ENCODE data around the gene BCAS3. TPM values are rescaled to one million over a fixed set of nuclear protein-coding genes. Genes with fewer than 3 reads are reported as not detected.

BCAS3 gene
- total RNA-seq, 2 experiments from 2014 or later, result 13.7 to 25.8 TPM

DNA sequence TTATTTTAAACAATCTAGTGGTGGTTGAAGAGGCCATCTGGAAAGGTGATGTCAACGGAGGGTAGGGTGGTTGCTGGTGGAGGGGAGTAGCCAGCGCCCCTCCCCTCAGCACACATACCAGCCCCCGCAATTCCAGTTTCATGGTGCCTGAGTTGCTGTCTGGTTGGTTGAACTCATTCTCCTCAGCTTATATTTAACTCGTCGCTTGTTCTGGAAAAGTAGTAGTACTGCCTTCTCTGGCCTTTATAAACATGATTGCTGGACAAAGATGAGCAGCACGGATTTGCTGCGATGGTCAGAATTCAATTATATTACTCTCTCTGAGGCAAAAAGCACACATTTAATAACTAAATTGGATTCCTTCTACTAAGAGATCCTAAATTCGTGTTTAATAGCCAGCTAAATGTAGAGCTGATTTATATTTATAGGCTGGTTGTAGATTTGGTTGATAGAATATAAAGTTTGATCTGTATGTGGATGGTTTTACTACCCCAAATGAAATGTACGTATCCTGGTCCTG lies 484.0 kb downstream of the BCAS3 start:
- H3K9me3 Mint-ChIP-seq (ENCODE audit: low read depth), result peaks cover 4% of the 10 kb centered on the region
- no peak overlapping the region for H3K4me3 Mint-ChIP-seq
- ATAC-seq, result no peak
- H3K27ac Mint-ChIP-seq, result no peak overlapping the region
- H3K4me1 Mint-ChIP-seq, result peaks cover 22% of the 10 kb centered on the region
- H3K36me3 Mint-ChIP-seq, result peaks cover 6% of the 10 kb centered on the region
- DNase-seq, result no peak
- CTCF ChIA-PET, result no interaction called here
- no peaks in the 10 kb centered on the region for H3K27me3 Mint-ChIP-seq

DNA sequence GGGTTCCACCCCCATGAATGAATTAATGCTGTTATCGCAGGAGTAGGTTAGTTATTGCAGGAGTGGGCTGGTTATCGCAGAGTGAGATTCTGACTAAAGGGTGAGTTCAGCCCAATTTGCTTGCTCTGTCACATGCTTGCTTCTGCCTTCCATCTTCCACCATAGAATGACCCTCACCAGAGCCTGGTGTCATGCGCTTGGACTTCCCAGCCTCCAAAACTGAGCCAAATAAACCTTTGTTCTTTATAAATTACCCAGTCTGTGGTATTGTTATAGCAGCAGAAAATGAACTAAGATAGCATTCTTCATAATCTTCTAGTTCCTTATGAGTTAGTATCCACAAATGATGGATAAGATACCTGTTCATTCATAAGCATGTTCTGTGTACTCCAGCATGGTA lies 486.9 kb downstream of the BCAS3 start:
- no peak for ATAC-seq
- Mint-ChIP-seq H3K9me3 (ENCODE audit: low read depth) (peaks cover 4% of the 10 kb centered on the region), H3K4me1 (peaks cover 18% of the 10 kb centered on the region), H3K36me3 (peaks cover 6% of the 10 kb centered on the region), H3K27me3 (no peaks in the 10 kb centered on the region), H3K27ac (no peak overlapping the region), H3K4me3 (no peak overlapping the region)
- DNase-seq, result no peak
- CTCF ChIA-PET, result no interaction called here

DNA sequence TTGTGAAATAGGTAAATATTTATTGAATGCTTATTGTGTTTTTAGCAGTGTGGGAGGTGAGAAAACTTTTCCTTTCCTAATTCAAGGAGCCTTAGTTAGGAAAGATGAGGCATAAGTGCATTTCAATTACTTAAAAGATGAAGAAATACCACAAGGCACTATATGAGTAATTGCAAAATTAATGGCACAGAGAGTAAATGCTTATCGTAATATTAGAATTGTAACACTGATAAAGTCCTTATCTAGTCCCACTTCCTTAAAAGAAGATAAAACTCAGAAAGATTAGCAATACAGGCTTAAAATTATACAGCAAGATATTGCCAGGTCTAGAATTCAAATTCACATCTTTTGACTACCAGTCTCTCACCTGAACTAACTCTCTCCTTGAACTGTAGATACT lies 489.4 kb downstream of the BCAS3 start:
- H3K27ac Mint-ChIP-seq, result no peak overlapping the region
- ATAC-seq, result no peak
- H3K36me3 Mint-ChIP-seq, result peaks cover 15% of the 10 kb centered on the region
- H3K4me3 Mint-ChIP-seq, result no peak overlapping the region
- H3K27me3 Mint-ChIP-seq, result no peaks in the 10 kb centered on the region
- peaks cover 4% of the 10 kb centered on the region for H3K4me1 Mint-ChIP-seq
- DNase-seq, result no peak
- peaks cover 4% of the 10 kb centered on the region for H3K9me3 Mint-ChIP-seq (ENCODE audit: low read depth)
- CTCF ChIA-PET, result no interaction called here

DNA sequence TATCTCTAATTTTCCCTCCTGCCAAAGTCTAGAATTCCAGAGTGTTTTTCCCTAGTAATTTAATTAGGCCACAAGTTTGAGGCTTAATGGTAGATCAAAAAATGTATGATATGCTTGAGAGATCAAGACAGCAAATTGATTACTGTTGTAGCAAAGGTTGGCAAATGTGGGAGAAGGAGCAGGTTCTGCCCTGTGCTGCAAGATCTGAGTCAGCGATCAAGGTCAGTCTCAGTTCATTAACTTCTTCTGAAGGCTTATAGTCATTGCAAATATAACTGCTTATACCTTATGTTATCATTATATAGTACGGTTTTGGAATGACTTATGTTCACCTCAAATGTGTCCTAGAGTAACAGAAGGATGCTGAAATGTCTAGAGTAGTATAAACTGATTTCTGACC lies 490.9 kb downstream of the BCAS3 start:
- no peak overlapping the region for H3K4me3 Mint-ChIP-seq
- H3K27ac Mint-ChIP-seq, result no peak overlapping the region
- H3K4me1 Mint-ChIP-seq, result peaks cover 4% of the 10 kb centered on the region
- CTCF ChIA-PET, result no interaction called here
- H3K27me3 Mint-ChIP-seq, result no peaks in the 10 kb centered on the region
- DNase-seq (no peak), ATAC-seq (no peak)
- peaks cover 16% of the 10 kb centered on the region for H3K36me3 Mint-ChIP-seq
- peaks cover 4% of the 10 kb centered on the region for H3K9me3 Mint-ChIP-seq (ENCODE audit: low read depth)

DNA sequence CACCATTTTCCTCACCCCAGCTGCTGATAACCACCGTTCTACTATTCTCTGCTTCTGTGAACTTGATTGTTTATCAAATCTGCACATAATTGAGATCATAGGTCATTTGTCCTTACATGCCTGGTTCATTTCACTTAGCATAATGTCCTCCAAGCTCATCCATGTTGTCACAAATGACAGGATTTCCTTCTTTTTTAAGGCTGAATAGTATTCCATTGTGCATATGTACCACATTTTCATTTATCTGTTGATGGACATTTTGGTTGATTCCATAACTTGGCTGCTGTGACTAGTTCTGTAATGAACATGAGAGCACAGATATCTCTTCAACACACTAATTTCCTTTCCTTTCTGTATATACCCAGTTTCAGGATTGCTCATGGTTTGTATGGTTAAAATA lies 496.7 kb downstream of the BCAS3 start:
- no peak overlapping the region for H3K4me3 Mint-ChIP-seq
- DNase-seq (no peak), ATAC-seq (peak; percentile 27)
- no peaks in the 10 kb centered on the region for H3K9me3 Mint-ChIP-seq (ENCODE audit: low read depth)
- H3K27me3 Mint-ChIP-seq, result no peaks in the 10 kb centered on the region
- H3K4me1 Mint-ChIP-seq, result peaks cover 18% of the 10 kb centered on the region
- peaks cover 11% of the 10 kb centered on the region for H3K36me3 Mint-ChIP-seq
- H3K27ac Mint-ChIP-seq, result no peak overlapping the region
- CTCF ChIA-PET, result interaction anchor here (1.6 to 1.8 kb wide), 2 partner anchors 25 to 34 kb away, joined by 4 read pairs; no protein-coding TSS in a partner anchor

DNA sequence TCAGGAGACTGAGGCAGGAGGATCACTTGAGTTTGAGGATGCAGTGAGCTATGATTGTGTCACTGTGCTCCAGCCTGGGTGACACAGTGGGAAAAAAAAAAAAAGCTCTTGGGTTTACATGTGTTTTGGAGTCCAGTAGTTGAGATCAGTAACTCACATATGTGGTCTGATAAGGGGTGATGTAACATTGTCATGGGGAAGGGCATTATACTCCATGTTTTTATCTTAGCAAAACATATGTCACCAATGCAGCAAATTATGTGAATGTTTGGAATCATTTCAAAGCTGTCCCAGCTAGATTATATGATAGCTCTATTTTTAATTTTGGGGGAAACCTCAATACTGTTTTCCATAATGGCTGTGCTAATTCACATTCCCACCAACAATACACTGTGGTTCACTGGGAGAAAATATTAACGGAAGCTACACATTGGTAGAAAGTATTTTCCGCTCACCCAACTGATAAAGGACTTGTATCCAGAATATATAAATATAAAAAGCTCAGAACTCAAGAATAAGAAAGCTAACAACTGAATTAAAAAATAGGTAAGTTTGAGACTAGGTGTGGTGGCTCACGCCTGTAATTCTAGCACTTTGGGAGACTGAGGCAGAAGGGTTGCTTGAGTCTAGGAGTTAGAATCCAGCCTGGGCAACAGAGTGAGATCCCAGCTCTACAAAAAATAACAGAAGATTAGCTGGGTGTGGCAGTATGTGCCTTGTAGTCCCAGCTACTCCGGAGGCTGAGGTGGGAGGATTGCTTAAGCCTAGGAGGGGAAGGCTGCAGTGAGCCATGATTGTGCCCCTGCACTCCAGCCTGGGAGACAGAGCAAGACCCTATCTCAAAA lies 497.9 kb downstream of the BCAS3 start:
- ATAC-seq, result no peak
- no peaks in the 10 kb centered on the region for H3K27me3 Mint-ChIP-seq
- CTCF ChIA-PET, result interaction anchor here (0.6 to 1.8 kb wide), 6 partner anchors 18 to 1529 kb away, joined by 3 to 4 read pairs (median 4); no protein-coding TSS in a partner anchor
- peaks cover 10% of the 10 kb centered on the region for H3K36me3 Mint-ChIP-seq
- H3K4me3 Mint-ChIP-seq, result no peak overlapping the region
- no peaks in the 10 kb centered on the region for H3K9me3 Mint-ChIP-seq (ENCODE audit: low read depth)
- no peak overlapping the region for H3K27ac Mint-ChIP-seq
- peaks cover 18% of the 10 kb centered on the region for H3K4me1 Mint-ChIP-seq
- DNase-seq, result no peak

DNA sequence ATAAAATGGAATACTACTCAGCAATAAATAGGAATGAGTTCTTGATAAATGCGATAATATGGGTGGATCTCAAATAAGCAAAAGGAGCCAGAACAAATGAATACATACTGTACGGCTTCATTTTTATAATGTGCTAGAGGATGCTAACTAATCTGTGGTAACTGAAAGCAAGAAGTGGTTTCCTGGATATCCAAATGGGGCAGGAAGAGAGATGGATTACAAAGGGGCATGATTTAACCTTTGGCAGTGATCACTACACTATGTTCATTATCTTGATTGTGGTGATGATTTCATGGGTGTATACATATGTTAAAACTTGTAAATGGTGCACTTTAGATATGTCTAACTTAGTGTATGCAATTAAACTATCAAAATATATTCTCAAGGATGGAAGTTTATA lies 499.7 kb downstream of the BCAS3 start:
- Mint-ChIP-seq H3K9me3 (ENCODE audit: low read depth) (no peaks in the 10 kb centered on the region), H3K27ac (no peak overlapping the region), H3K36me3 (peaks cover 2% of the 10 kb centered on the region), H3K4me1 (peaks cover 18% of the 10 kb centered on the region), H3K4me3 (no peak overlapping the region), H3K27me3 (no peaks in the 10 kb centered on the region)
- DNase-seq (no peak), ATAC-seq (no peak)
- CTCF ChIA-PET, result interaction anchor here (1.3 kb wide), 1 partner anchor 11 kb away, joined by 3 read pairs; no protein-coding TSS in a partner anchor

DNA sequence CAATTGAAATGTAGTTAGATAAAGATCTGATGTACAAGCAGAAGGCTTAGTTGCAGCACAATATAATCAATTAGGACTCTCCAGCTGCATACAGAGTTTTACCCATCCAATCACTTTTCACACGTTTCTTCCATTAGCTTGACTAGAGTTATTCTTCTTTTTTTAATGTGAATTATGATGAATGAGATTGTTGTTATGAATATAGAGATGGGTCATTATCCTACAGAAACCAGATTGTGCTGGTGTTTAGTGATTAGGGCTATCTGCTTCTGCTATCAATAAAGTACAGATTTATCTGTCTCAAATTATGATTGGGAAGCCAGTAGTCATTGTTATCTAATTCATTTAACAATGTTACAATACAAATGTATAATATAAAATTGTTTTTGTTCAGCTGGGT lies 500.6 kb downstream of the BCAS3 start:
- CTCF ChIA-PET, result interaction anchor here (1.3 kb wide), 1 partner anchor 10 kb away, joined by 3 read pairs; no protein-coding TSS in a partner anchor
- Mint-ChIP-seq H3K36me3 (peaks cover 2% of the 10 kb centered on the region), H3K9me3 (ENCODE audit: low read depth) (peaks cover 2% of the 10 kb centered on the region), H3K27me3 (no peaks in the 10 kb centered on the region), H3K27ac (no peak overlapping the region), H3K4me1 (peaks cover 18% of the 10 kb centered on the region), H3K4me3 (no peak overlapping the region)
- no peak for DNase-seq
- no peak for ATAC-seq

DNA sequence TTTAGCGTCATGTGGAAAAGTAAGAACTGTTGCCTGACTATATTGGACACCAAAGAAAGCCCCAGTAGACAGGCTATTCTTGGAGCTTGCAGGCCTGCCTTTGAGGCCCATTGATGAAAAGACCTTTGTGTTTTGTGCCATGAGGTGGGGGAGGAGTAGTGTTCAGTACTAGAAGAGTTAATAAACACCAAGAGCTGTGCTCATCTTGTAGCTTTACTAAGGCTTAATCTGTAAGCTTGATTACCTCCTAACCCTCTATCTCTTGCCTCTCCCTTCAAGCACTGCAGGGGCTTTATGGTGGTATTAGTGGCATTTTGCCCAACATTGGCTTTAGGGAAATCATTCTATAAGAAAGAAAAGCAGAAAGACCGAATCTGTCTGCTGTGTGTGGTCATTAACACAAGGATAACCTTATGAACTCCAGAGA lies 501.7 kb downstream of the BCAS3 start:
- CTCF ChIA-PET, result interaction anchor here (1.6 kb wide), 1 partner anchor 8 kb away, joined by 4 read pairs; no protein-coding TSS in a partner anchor
- Mint-ChIP-seq H3K27ac (no peak overlapping the region), H3K9me3 (ENCODE audit: low read depth) (peaks cover 2% of the 10 kb centered on the region)

DNA sequence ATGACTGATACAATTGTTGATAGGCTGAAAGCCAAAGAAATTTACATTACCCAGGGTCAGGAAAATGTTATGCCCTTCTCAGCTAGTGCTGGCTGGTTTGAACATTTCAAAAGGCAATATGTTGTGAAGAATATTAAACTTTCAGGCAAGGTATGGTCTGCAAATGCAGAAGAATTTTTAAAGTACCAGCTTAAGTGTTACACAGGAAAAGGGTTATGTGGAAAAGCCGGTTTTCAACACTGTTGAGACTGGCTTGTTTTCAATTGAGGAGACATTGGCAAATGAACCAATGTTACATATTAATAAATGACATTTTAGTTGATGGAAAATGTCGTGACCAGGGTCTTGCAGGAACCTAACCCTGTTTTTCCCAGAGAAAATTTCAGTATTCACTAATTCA lies 506.1 kb downstream of the BCAS3 start:
- CTCF ChIA-PET, result no interaction called here
- peaks cover 1% of the 10 kb centered on the region for H3K36me3 Mint-ChIP-seq
- H3K27me3 Mint-ChIP-seq, result no peaks in the 10 kb centered on the region
- no peak overlapping the region for H3K4me3 Mint-ChIP-seq
- ATAC-seq, result no peak
- DNase-seq, result no peak
- peaks cover 2% of the 10 kb centered on the region for H3K9me3 Mint-ChIP-seq (ENCODE audit: low read depth)
- no peak overlapping the region for H3K27ac Mint-ChIP-seq
- no peaks in the 10 kb centered on the region for H3K4me1 Mint-ChIP-seq

More for the DNA sequence above, 501.7 kb downstream of the BCAS3 start:
- H3K4me3 Mint-ChIP-seq, result no peak overlapping the region
- ATAC-seq (no peak), DNase-seq (no peak)
- no peaks in the 10 kb centered on the region for H3K27me3 Mint-ChIP-seq
- peaks cover 14% of the 10 kb centered on the region for H3K4me1 Mint-ChIP-seq
- H3K36me3 Mint-ChIP-seq, result peaks cover 2% of the 10 kb centered on the region

DNA sequence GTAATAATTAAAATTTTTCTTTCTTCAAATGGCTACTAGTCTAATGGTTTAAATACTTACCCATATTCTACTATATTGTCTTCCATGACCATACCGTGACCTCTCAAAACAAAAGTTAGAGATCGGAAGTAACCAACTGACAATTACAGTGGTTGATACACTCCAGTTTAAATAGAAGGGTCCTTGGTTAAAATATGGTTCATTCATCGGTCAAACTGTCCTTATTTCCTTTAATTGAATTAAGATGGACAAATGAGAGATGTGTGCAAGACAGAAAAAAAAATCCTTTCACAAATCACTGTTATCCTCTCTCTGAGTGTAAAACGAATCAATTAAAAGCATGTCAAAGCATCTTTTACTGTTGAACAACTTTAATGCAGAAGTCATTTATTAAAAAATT lies 507.7 kb downstream of the BCAS3 start:
- Mint-ChIP-seq H3K4me3 (no peak overlapping the region), H3K27ac (no peak overlapping the region), H3K27me3 (no peaks in the 10 kb centered on the region), H3K9me3 (ENCODE audit: low read depth) (peaks cover 7% of the 10 kb centered on the region), H3K36me3 (peaks cover 6% of the 10 kb centered on the region), H3K4me1 (peaks cover 10% of the 10 kb centered on the region)
- DNase-seq (no peak), ATAC-seq (no peak)
- CTCF ChIA-PET, result no interaction called here

DNA sequence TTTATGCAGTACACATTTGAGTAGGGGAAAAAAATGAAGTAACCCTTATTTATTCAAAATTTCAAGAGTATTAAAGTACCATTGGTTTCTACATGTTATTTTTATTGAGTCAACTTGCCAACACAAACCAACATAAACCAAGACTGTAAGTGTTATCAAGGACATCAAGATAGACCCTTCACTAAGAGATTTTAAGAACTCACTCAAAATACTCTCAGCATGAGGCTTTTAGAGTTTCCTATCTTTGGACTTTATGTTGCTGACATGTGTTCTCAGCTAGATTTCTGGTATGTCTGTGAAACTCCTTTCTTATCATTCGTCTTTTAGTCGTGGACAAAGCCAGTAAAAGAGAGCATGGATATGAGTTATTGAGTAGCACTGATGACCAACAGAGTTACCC lies 509.4 kb downstream of the BCAS3 start:
- ATAC-seq (no peak), DNase-seq (no peak)
- Mint-ChIP-seq H3K27me3 (no peaks in the 10 kb centered on the region), H3K36me3 (peaks cover 8% of the 10 kb centered on the region), H3K27ac (no peak overlapping the region), H3K4me1 (peaks cover 10% of the 10 kb centered on the region), H3K4me3 (no peak overlapping the region), H3K9me3 (ENCODE audit: low read depth) (peaks cover 7% of the 10 kb centered on the region)
- CTCF ChIA-PET, result no interaction called here

DNA sequence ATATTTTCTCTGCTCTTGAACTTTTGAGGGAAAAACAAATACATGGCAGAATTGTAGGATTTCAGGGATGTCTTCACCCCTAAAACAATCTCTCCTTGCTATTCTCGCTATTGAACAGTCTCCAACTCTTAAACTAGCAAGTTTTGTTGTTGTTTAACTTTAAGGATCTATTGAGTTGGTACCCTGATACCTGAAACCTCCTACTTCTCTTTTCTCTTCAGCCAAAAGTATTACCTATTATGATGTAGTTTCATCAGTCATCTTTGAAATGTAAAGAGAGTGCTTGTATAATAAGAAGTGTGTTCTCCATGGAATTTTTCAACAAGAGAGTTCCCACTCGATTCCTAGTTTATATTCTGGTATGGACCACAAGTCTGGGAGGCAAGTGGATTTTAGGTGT lies 510.4 kb downstream of the BCAS3 start:
- Mint-ChIP-seq H3K4me3 (no peak overlapping the region), H3K4me1 (peaks cover 10% of the 10 kb centered on the region), H3K36me3 (peaks cover 11% of the 10 kb centered on the region), H3K27me3 (no peaks in the 10 kb centered on the region), H3K9me3 (ENCODE audit: low read depth) (peaks cover 7% of the 10 kb centered on the region), H3K27ac (no peak overlapping the region)
- ATAC-seq (no peak), DNase-seq (no peak)
- CTCF ChIA-PET, result interaction anchor here (0.9 kb wide), 1 partner anchor 10 kb away, joined by 3 read pairs; no protein-coding TSS in a partner anchor

DNA sequence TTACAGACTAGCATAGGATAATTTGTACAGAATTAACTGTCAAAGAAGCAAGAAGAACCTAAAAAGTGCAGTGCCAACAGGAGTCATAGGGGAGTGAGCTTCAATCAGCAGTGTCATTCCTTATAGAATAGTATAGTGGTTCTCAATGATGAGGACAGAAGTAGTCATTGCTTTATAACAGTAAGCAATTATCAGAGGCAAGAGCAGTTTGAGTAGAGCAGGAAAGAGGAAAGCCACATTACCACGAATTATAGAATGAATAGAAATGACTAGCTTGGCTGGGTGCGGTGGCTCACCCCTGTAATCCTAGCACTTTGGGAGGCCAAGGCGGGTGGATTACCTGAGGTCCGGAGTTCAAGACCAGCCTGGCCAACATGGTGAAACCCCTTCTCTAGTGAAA lies 512.3 kb downstream of the BCAS3 start:
- no peak for DNase-seq
- Mint-ChIP-seq H3K27ac (no peak overlapping the region), H3K27me3 (no peaks in the 10 kb centered on the region), H3K4me1 (peaks cover 10% of the 10 kb centered on the region), H3K36me3 (peaks cover 11% of the 10 kb centered on the region), H3K9me3 (ENCODE audit: low read depth) (peaks cover 7% of the 10 kb centered on the region), H3K4me3 (no peak overlapping the region)
- ATAC-seq, result peak; percentile 36
- CTCF ChIA-PET, result no interaction called here

Data from activated CD8-positive, alpha-beta memory T cell treated with anti-CD3 and anti-CD28 coated beads, Interleukin-2, amount 10 ng/mL, durations not matched to agents 7 days and 5 days (primary cell).